T-helper 1 cell treated with Interleukin-12 subunit alpha and Interleukin-12 subunit beta and Interleukin-4 antibody, amounts not matched to agents 30 μg/mL and 1 μg/mL, for 36 hours (primary cell): ENCODE results near the gene PKD2.

Experiments used
- H3K27ac Mint-ChIP-seq: one replicate; pipeline ENCODE4 v1.8.0; 2021; ENCODE audit warnings: mild to moderate bottlenecking, mixed read lengths
- H3K27me3 Mint-ChIP-seq: one replicate; pipeline ENCODE4 v1.8.0; 2021; ENCODE audit warnings: low read depth, mixed read lengths
- H3K36me3 Mint-ChIP-seq: one replicate; pipeline ENCODE4 v1.8.0; 2021; ENCODE audit warnings: low read depth, mixed read lengths
- H3K4me1 Mint-ChIP-seq: one replicate; pipeline ENCODE4 v1.8.0; 2021; ENCODE audit warnings: low read depth, mixed read lengths
- H3K4me3 Mint-ChIP-seq: one replicate; pipeline ENCODE4 v1.8.0; 2021; ENCODE audit warnings: mild to moderate bottlenecking, moderate library complexity, mixed read lengths
- H3K9me3 Mint-ChIP-seq: one replicate; pipeline ENCODE4 v1.8.0; 2021; ENCODE audit warnings: mixed read lengths

Gene PKD2

DNA sequence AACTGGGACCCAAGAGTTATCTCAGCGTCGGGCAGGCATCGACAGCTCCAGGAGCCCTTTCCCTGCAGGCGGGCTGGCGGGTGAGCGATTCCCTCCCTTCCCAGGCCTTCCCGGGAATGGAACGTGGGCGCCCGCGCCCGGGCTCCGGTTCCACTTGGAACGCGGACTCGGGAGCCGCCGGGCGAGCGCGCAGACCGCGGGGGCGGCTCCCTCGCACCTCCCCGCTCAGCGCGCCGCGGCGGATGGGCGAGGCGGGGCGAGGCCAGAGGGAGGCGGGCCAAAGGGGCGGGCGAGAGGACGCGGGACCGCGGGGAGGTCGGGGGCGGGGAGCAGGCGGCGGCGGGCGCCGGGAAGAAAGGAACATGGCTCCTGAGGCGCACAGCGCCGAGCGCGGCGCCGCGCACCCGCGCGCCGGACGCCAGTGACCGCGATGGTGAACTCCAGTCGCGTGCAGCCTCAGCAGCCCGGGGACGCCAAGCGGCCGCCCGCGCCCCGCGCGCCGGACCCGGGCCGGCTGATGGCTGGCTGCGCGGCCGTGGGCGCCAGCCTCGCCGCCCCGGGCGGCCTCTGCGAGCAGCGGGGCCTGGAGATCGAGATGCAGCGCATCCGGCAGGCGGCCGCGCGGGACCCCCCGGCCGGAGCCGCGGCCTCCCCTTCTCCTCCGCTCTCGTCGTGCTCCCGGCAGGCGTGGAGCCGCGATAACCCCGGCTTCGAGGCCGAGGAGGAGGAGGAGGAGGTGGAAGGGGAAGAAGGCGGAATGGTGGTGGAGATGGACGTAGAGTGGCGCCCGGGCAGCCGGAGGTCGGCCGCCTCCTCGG, at the start of gene PKD2:
PKD2 (plus strand) TSS at position 332 of the 818 bp plus-strand sequence; CDS start at position 431, 99 bp downstream.
- peak within 1 kb of the TSS; percentile 94 for H3K4me3 Mint-ChIP-seq
- peaks cover 23% of the 10 kb centered on the region for H3K4me1 Mint-ChIP-seq
- peaks cover 9% of the 10 kb centered on the region for H3K36me3 Mint-ChIP-seq
- H3K9me3 Mint-ChIP-seq: no peaks in the 10 kb centered on the region
- H3K27ac Mint-ChIP-seq: peak within 1 kb of the TSS; percentile 56
- H3K27me3 Mint-ChIP-seq: peaks cover 20% of the 10 kb centered on the region

GRCh38 chr4:87961993-87962392, 45.4 kb upstream of the PKD2 start:
- no peaks in the 10 kb centered on the region for H3K4me1 Mint-ChIP-seq
- no peak overlapping the region for H3K27ac Mint-ChIP-seq
- no peaks in the 10 kb centered on the region for H3K9me3 Mint-ChIP-seq
- peaks cover 13% of the 10 kb centered on the region for H3K27me3 Mint-ChIP-seq
- H3K36me3 Mint-ChIP-seq: no peaks in the 10 kb centered on the region
- no peak overlapping the region for H3K4me3 Mint-ChIP-seq

- Mint-ChIP-seq H3K27ac (no peak overlapping the region), H3K4me3 (no peak overlapping the region), H3K27me3 (peaks cover 13% of the 10 kb centered on the region)
Measured at GRCh38 chr4:87962398-87963146, 44.9 kb upstream of the PKD2 start.

DNA sequence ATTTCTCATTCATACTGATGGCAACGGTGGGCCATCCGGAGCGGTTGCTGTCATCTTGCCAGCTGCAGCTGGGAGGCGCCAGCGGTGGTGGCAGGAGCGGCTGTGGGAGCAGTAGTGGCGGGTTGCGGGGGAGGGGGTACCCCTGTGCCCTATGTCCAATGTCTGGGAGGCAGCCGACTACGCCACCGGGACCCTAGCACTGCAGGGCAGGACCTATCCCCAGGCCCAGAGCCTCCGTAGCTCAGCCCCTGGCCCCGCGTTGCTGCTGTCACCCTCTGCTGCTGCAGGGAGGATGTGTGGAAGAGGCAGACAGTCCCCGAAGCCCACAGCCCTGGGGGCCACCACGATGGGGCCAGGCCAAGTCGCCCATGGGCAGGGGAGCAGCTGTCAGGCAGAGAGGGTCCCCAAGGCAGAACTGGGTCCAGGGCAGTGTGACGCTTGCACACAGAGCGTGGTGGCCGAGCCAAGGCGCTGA, 41.9 kb upstream of the PKD2 start:
- Mint-ChIP-seq H3K27ac (no peak overlapping the region), H3K4me3 (no peak overlapping the region), H3K4me1 (no peaks in the 10 kb centered on the region), H3K27me3 (peaks cover 17% of the 10 kb centered on the region), H3K36me3 (no peaks in the 10 kb centered on the region), H3K9me3 (no peaks in the 10 kb centered on the region)

More at GRCh38 chr4:87962398-87963146, 44.9 kb upstream of the PKD2 start:
- Mint-ChIP-seq H3K4me1 (no peaks in the 10 kb centered on the region), H3K9me3 (no peaks in the 10 kb centered on the region), H3K36me3 (no peaks in the 10 kb centered on the region)

DNA sequence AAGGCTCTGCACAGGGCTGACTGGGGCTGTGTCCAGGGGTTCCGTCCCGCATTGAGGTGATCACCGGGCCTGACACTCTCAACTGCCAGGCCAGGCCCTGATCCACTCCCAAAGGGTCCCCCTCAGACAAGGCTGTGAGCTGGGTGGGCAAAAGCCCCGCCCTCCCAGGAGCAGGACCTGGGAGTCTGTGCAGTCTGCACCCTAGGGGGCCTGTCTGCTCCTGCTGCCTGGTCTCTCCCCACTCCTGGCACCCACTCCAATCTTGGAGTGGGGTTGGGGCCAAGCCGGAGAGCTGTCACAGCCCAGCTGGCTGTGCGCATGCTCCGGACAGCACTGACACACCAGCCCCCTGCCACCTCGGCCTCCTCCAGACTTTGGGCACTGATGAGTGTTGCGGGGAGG, 41.3 kb upstream of the PKD2 start:
- Mint-ChIP-seq H3K36me3 (no peaks in the 10 kb centered on the region), H3K27me3 (peaks cover 19% of the 10 kb centered on the region)

GRCh38 chr4:87967193-87967592, 40.2 kb upstream of the PKD2 start:
- H3K36me3 Mint-ChIP-seq: no peaks in the 10 kb centered on the region
- H3K4me3 Mint-ChIP-seq: no peak overlapping the region
- H3K27me3 Mint-ChIP-seq: peaks cover 29% of the 10 kb centered on the region

More for the DNA sequence above, 41.3 kb upstream of the PKD2 start:
- Mint-ChIP-seq H3K27ac (no peak overlapping the region), H3K4me1 (no peaks in the 10 kb centered on the region), H3K4me3 (no peak overlapping the region), H3K9me3 (no peaks in the 10 kb centered on the region)

GRCh38 chr4:87970121-87970520, 37.3 kb upstream of the PKD2 start:
- Mint-ChIP-seq H3K36me3 (no peaks in the 10 kb centered on the region), H3K4me3 (no peak overlapping the region), H3K9me3 (no peaks in the 10 kb centered on the region), H3K4me1 (peaks cover 1% of the 10 kb centered on the region), H3K27ac (no peak overlapping the region), H3K27me3 (peaks cover 37% of the 10 kb centered on the region)

More at GRCh38 chr4:87967193-87967592, 40.2 kb upstream of the PKD2 start:
- H3K4me1 Mint-ChIP-seq: no peaks in the 10 kb centered on the region
- H3K9me3 Mint-ChIP-seq: no peaks in the 10 kb centered on the region
- no peak overlapping the region for H3K27ac Mint-ChIP-seq

DNA sequence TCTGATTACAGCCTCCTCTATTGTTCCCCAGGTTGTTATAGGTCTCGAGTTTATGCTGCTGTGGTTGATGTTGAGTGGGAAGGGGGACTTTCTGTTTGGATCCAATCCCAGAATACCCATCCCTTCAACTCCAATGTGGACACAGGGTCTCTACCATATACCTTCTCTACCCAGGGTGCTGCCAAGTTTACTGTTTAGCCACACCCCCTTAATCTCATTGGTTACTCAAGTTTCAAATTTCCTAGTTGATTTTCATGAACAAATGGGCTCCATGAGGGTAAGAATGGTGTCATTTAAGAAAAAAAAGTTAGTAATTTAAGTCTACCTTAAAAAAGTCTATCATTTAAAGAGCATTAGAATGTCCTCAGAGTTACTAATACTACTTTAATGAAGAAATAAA, 35.6 kb upstream of the PKD2 start:
- H3K36me3 Mint-ChIP-seq: no peaks in the 10 kb centered on the region
- no peak overlapping the region for H3K4me3 Mint-ChIP-seq
- H3K27me3 Mint-ChIP-seq: peaks cover 47% of the 10 kb centered on the region
- H3K27ac Mint-ChIP-seq: no peak overlapping the region
- H3K4me1 Mint-ChIP-seq: peaks cover 6% of the 10 kb centered on the region
- H3K9me3 Mint-ChIP-seq: no peaks in the 10 kb centered on the region

- Mint-ChIP-seq H3K9me3 (no peaks in the 10 kb centered on the region), H3K4me1 (peaks cover 6% of the 10 kb centered on the region), H3K27me3 (peaks cover 54% of the 10 kb centered on the region), H3K27ac (no peak overlapping the region), H3K4me3 (no peak overlapping the region), H3K36me3 (no peaks in the 10 kb centered on the region)
Measured at GRCh38 chr4:87973283-87974169, 33.9 kb upstream of the PKD2 start.

DNA sequence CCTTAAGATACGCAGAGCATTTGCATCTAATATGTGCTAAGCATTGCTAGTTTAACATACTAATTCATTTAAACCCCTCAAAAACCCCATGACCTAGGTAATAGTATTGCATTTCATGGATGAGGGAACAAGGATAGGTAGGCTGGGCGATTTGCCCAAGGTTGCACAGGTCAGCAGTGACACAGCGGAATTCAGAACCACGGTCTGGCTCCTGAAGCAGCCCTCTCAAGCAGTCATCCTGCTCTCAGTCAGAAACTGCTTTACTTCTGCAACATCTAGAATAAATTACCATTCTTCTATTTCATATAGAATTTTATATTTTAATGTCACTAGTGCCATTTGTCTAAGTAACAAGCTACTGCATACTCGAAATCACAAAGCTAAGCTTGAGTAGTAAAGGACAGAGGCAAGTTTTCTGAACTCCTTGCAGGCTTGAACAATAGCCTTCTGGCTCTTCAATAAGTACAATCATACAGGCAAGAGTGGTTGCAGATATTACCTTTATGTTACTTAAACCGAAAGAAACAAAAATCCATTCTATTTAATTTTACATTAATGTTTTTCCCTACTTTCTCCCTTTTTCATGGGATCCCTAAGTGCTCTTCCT, 32.5 kb upstream of the PKD2 start:
- Mint-ChIP-seq H3K27ac (no peak overlapping the region), H3K9me3 (no peaks in the 10 kb centered on the region), H3K4me1 (peaks cover 6% of the 10 kb centered on the region), H3K27me3 (peaks cover 59% of the 10 kb centered on the region), H3K4me3 (no peak overlapping the region), H3K36me3 (no peaks in the 10 kb centered on the region)

DNA sequence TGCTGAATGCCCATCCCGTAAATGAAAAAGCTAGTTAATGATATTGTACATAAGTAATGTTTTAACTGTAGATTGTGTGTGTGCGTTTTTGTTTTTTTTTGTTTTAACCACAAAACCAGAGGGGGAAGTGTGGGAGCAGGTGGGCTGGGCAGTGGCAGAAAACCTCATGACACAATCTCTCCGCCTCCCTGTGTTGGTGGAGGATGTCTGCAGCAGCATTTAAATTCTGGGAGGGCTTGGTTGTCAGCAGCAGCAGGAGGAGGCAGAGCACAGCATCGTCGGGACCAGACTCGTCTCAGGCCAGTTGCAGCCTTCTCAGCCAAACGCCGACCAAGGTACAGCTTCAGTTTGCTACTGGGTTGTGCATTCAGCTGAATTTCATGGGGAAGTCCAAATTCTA, 32.0 kb upstream of the PKD2 start, which contains the start of gene SPP1:
SPP1 (plus strand) TSS at position 249 of the 400 bp plus-strand sequence. CDS start 1,182 bp downstream, outside the sequence.
- Mint-ChIP-seq H3K27ac (peak within 1 kb of the TSS; percentile 32), H3K27me3 (peaks cover 55% of the 10 kb centered on the region), H3K9me3 (no peaks in the 10 kb centered on the region), H3K4me3 (peak within 1 kb of the TSS; percentile 26), H3K36me3 (no peaks in the 10 kb centered on the region), H3K4me1 (peaks cover 6% of the 10 kb centered on the region)

DNA sequence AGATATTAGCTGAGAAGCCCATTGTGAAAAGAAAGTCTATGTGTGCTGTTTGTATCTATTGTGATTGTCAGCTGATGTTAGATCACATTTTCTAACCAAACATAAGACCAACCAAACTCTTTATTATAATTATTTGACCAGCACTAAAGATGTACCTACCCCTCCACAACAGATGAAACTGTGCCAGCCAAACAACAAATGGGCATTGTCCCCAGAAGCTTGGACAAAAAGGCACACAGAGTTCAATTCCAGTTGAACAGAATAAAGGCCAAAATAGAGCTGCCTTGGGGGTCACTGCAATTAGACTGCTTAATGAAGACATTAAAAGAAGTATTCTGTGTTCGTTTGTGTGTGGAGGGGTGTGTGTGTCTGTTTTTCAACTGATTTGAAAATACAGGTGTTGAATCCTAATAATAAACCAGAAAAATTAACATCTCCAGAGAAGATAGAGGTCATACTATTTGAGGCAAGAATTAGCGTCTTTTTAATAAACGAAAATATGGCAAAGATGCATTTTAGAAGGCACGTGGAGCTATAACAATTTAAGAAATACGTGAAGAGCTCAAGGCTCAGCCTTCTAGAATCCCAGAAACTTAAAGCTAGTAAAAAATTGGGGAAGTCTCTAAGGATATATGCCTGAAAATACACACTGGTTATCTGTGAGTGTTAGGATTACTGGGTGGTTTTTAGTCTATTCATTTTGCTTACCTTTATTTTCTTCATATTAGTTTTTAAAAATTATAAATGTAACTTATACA, 29.7 kb upstream of the PKD2 start:
- Mint-ChIP-seq H3K36me3 (no peaks in the 10 kb centered on the region), H3K9me3 (no peaks in the 10 kb centered on the region), H3K27ac (no peak overlapping the region), H3K4me1 (peaks cover 6% of the 10 kb centered on the region), H3K4me3 (no peak overlapping the region), H3K27me3 (peaks cover 44% of the 10 kb centered on the region)

- no peak overlapping the region for H3K4me3 Mint-ChIP-seq
- H3K27ac Mint-ChIP-seq: no peak overlapping the region
- peaks cover 5% of the 10 kb centered on the region for H3K4me1 Mint-ChIP-seq
- no peaks in the 10 kb centered on the region for H3K9me3 Mint-ChIP-seq
- no peaks in the 10 kb centered on the region for H3K36me3 Mint-ChIP-seq
- peaks cover 39% of the 10 kb centered on the region for H3K27me3 Mint-ChIP-seq
Measured at GRCh38 chr4:87978681-87979080, 28.8 kb upstream of the PKD2 start.
